ENCODE data around the gene SUV39H1. TPM values are rescaled to one million over a fixed set of nuclear protein-coding genes. Genes with fewer than 3 reads are reported as not detected.

Gene SUV39H1
- total RNA-seq, 1 donor, result 7.0 TPM

DNA sequence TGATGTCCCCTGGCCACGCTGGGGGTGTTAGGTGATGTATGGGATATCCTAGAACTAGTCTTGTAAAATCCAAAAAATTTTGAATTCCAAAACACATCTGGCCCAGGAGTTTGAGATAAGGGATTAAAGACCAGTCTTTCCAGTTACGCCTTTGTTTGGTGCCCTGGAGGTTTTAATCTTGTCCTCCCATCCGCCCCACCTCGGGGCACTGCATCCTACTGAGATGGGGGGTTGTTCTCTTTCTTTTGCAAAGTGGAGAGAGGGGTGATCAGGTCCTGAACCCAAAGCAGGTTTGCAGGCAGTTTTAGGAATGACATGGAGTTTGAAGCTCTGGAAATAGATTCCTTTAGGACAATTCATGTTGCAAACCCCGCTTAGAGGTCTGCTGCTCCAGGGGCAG, 1.8 kb downstream of the SUV39H1 start:
- H3K9me3 ChIP-seq (ENCODE audit: low read depth, low read length), result no peaks in the 10 kb centered on the region
- H3K4me1 ChIP-seq (ENCODE audit: insufficient read depth, low read length), result peaks cover 20% of the 10 kb centered on the region
- no peaks in the 10 kb centered on the region for H3K27me3 ChIP-seq (ENCODE audit: insufficient read depth, low read length)
- no peak overlapping the region for H3K4me3 ChIP-seq (ENCODE audit: low read length)

DNA sequence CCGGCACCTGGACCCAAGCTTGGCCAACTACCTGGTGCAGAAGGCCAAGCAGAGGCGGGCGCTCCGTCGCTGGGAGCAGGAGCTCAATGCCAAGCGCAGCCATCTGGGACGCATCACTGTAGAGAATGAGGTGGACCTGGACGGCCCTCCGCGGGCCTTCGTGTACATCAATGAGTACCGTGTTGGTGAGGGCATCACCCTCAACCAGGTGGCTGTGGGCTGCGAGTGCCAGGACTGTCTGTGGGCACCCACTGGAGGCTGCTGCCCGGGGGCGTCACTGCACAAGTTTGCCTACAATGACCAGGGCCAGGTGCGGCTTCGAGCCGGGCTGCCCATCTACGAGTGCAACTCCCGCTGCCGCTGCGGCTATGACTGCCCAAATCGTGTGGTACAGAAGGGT, 3.7 kb downstream of the SUV39H1 start:
- Histone ChIP-seq H3K4me1 (ENCODE audit: insufficient read depth, low read length) (peaks cover 13% of the 10 kb centered on the region), H3K9me3 (ENCODE audit: low read depth, low read length) (no peaks in the 10 kb centered on the region), H3K4me3 (ENCODE audit: low read length) (no peak overlapping the region), H3K27me3 (ENCODE audit: insufficient read depth, low read length) (no peaks in the 10 kb centered on the region)

DNA sequence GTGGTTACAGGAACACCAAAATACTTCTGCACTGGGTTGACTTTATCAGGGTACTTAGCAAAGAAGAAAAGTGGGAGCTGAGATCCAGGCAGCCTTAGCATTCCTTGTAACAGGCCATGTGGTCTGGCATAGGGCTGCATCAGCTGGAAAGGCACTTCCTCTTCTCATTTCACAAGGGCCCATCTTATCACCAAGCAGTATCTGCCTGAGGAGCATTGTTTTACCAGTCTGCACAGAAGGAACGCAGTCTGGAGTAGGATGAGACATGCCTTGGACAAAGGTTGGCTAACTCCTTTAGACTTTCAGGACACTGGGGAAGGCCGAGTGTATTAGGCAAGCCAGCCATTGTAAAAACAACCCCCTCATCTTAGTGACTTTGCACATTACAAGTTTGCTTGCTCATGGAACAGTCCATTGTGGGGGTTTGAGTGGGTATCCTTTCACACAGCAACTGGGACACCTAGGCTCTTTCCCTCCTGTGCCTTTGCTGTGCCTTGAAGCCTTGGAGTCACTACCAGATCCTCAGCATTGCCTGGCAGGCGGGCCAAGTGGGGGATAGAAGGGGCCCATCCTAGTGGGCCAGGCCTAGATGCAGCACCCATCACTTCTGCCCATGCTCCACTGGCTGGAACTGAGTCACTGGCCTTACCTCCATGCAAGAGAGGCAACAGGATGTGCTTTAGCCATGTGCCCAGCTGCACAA, 4.6 kb downstream of the SUV39H1 start:
- peaks cover 6% of the 10 kb centered on the region for H3K4me1 ChIP-seq (ENCODE audit: insufficient read depth, low read length)
- H3K4me3 ChIP-seq (ENCODE audit: low read length), result no peak overlapping the region

DNA sequence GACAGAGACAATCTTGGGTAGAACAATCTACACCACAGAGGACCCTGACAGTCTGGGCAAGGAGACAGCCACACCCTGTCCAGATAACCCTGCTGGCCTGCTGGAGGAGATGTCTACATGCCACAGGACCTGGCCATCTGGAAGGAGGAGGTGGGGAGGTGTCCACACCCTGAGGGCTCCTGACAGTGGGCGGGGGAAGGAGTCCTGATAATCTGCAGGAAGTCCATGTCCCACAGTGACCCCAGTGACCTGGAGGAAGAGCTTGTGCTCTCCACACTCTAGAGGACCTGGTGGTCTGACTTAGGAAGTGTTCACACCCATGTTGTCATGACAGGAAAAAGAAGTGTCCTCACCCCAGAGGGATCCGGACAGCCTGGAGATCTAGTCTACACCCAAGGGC, 5.5 kb downstream of the SUV39H1 start:
- H3K27me3 ChIP-seq (ENCODE audit: insufficient read depth, low read length), result no peaks in the 10 kb centered on the region
- H3K4me1 ChIP-seq (ENCODE audit: insufficient read depth, low read length), result peaks cover 5% of the 10 kb centered on the region
- no peak overlapping the region for H3K4me3 ChIP-seq (ENCODE audit: low read length)
- H3K9me3 ChIP-seq (ENCODE audit: low read depth, low read length), result no peaks in the 10 kb centered on the region

More for the DNA sequence above, 4.6 kb downstream of the SUV39H1 start:
- Histone ChIP-seq H3K9me3 (ENCODE audit: low read depth, low read length) (no peaks in the 10 kb centered on the region), H3K27me3 (ENCODE audit: insufficient read depth, low read length) (no peaks in the 10 kb centered on the region)

DNA sequence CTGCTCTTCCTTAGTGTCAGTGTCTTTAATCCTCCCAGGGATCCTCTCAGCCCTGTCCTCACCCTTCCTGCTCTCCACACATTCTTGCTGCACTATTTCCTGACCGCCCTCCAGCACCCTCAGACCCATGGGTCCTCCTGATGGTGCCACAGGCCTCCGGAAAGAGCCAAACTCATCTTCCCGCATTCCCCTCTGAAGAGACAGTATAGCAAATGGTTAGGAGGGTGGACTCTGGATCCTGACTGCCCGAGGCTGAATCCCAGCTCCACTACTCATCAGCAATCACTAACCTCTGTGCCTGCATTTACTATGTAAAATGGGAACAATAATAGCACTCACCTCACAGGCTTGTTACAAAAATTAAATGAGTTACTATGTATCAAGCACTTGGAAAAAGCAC, 6.2 kb downstream of the SUV39H1 start:
- Histone ChIP-seq H3K4me1 (ENCODE audit: insufficient read depth, low read length) (no peaks in the 10 kb centered on the region), H3K27me3 (ENCODE audit: insufficient read depth, low read length) (no peaks in the 10 kb centered on the region), H3K9me3 (ENCODE audit: low read depth, low read length) (no peaks in the 10 kb centered on the region), H3K4me3 (ENCODE audit: low read length) (no peak overlapping the region)

DNA sequence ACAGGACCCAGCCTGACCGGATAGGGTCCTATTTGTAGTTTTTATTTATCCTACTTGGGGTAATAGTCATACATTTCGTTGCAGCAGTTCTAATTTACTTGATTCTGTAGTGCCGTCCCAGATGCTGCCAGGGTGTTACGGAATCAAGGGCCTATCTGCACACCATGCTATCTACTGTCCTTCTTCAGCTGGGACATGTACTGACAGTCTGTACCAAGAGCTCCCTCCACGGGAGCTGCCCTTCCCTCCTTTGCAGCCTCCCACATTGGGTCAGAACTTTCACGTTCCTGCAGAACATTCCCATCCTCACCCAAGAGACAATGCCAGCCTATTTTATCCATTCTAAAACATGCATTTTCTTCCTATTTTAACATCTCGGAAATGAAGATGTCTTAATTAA, 6.7 kb downstream of the SUV39H1 start:
- Histone ChIP-seq H3K4me3 (ENCODE audit: low read length) (no peak overlapping the region), H3K4me1 (ENCODE audit: insufficient read depth, low read length) (no peaks in the 10 kb centered on the region), H3K9me3 (ENCODE audit: low read depth, low read length) (no peaks in the 10 kb centered on the region), H3K27me3 (ENCODE audit: insufficient read depth, low read length) (no peaks in the 10 kb centered on the region)

DNA sequence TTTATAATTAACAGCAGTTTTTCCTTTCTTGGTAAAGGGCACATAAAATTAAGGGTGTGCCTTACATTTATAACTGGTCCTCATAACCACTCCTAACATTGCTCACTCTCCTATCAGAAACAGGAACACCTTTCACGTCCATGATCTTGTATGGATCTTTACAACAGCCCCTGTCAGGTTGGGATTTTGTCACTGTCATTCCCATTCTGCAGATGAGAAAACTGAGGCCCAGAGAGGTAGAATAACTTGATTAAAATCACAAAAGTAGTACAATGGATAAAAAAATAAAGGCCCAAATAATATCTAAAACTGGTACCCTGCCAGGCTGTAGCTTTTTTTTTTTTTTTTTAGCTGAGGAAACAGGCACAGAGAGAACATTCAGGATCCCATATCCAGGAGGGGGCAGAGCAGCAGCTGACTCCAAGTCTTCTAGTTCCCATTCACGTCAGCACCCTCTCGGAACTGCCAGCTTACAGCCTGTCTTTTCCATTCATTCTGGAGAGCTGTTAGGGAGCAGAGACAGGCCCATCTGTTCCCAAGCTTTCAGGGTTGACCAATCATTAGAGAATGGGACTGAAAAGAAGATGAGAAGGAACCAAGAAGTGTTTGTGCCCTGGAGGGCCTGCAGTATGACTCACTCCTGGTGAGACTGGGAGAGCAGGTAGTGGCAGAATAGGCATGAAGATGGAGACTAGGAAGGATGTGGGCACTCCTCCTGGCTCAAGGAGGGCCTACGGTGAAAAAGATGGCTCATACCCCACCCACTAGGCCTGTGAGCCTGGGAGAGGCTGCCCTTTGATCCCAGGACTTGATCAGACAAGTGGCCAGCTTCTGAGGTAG, 7.3 kb downstream of the SUV39H1 start:
- H3K9me3 ChIP-seq (ENCODE audit: low read depth, low read length), result no peaks in the 10 kb centered on the region

DNA sequence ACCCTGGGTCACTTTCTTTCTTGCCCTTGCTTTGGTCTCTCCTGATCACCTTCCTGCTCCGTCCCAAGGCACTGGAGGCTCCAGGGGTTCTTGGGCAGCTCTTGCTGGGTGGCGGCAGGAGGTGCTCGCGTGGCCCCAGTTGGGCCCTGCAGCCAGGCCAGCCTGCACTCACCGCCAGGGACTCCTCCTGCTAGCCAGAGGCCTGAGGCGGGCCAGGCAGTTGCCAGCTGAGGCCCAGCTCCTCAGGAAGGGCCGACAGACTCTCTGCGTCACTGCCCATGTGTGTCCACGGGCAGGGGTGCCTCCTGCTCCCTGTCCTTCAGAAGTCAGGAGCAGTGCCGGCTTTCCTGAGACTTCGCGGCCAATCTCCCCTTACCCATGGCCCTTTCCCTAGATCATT, 9.3 kb downstream of the SUV39H1 start:
- Histone ChIP-seq H3K9me3 (ENCODE audit: low read depth, low read length) (no peaks in the 10 kb centered on the region), H3K27me3 (ENCODE audit: insufficient read depth, low read length) (no peaks in the 10 kb centered on the region), H3K4me3 (ENCODE audit: low read length) (no peak overlapping the region), H3K4me1 (ENCODE audit: insufficient read depth, low read length) (peaks cover under 1% of the 10 kb centered on the region)

More for the DNA sequence above, 7.3 kb downstream of the SUV39H1 start:
- H3K4me3 ChIP-seq (ENCODE audit: low read length), result no peak overlapping the region
- no peaks in the 10 kb centered on the region for H3K4me1 ChIP-seq (ENCODE audit: insufficient read depth, low read length)
- no peaks in the 10 kb centered on the region for H3K27me3 ChIP-seq (ENCODE audit: insufficient read depth, low read length)

DNA sequence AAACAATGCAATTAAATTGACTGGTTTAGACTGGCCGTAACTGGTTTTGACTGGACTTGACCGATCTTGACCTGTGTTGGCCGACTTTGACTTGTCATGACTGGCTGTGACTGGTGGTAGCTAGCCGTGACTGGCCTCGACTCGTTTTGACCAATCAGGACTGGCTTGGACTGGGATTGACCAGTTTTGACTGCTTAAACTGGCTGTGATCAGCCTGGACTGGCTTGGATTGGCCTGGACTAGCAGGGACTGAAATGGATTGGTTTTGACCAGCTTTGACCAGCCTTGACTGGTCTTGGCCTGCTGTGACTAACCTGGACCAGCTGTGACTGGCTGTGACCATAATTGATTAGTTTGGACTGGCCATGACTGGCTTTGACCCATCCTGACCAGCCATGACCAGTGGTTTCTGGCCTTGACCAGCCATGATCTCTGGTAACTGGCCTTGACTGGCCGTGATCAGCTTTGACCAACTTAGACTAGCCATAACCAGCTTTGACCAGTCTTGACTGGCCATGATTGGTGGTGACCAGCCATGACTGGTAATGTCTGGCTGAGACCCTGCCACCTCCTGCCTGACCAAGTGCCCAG, 13.1 kb downstream of the SUV39H1 start:
- Histone ChIP-seq H3K9me3 (ENCODE audit: low read depth, low read length) (no peaks in the 10 kb centered on the region), H3K4me3 (ENCODE audit: low read length) (no peak overlapping the region), H3K4me1 (ENCODE audit: insufficient read depth, low read length) (peaks cover 27% of the 10 kb centered on the region), H3K27me3 (ENCODE audit: insufficient read depth, low read length) (no peaks in the 10 kb centered on the region)

DNA sequence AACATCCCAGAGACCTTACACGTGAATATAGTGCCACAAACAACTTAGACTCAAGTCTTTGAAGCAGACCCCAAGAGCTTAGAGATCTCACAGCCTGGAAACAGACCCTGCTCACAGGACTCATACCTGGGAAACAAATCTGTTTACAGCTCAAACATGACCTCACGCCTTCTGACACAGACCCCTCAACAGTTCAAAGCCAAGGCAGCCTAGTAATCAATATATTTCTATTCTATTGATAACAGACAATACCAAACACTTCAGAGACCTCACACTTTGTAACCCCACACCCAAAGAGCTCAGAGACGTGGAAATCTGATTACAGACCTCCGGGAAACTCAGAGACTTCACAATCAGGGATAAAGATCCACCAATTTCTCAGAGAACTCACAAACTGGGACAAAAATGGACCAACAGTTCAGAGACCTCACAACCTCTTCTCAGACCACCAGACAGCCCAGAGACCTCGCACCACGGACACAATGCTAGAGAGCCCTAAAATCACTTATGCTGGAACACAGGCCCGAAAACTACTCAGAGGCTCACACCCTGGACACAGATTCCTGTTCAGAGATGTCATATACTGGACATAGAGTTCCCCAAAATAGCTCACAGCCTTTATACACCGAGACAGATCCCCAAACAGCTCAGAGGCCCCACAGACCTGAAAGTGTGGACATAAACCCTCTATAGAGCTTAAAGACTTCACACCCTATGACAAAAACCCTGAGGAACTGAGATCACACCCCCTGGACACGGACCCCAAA, 14.8 kb downstream of the SUV39H1 start:
- H3K4me3 ChIP-seq (ENCODE audit: low read length), result no peak overlapping the region
- H3K27me3 ChIP-seq (ENCODE audit: insufficient read depth, low read length), result no peaks in the 10 kb centered on the region
- peaks cover 41% of the 10 kb centered on the region for H3K4me1 ChIP-seq (ENCODE audit: insufficient read depth, low read length)
- no peaks in the 10 kb centered on the region for H3K9me3 ChIP-seq (ENCODE audit: low read depth, low read length)

DNA sequence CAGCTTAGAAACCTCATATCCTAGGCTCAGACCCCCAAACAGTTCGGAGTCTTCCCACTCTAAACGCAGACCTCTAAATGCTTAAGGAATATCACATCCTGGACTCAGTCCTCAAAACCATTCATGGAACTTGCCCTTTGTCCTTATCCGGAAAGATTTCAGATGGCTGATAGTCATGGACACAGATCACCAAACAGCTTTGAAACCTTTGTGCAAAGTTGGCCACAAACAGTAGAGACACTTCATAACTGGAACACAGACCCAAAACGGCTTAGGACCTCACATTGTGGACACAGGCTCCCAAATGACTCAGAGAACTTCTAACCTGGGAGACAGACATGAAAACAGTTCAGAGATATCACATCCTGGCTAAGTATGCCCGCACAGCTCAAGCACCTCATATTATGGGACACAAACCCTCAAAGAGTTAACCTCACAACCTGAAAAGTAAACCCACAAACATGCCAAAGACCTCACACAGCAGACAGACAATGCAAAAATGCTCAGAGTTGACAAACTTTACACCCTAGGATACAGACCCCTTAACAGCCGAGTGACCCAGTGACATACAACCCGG, 15.5 kb downstream of the SUV39H1 start:
- H3K4me1 ChIP-seq (ENCODE audit: insufficient read depth, low read length), result peaks cover 41% of the 10 kb centered on the region
- no peaks in the 10 kb centered on the region for H3K27me3 ChIP-seq (ENCODE audit: insufficient read depth, low read length)
- H3K9me3 ChIP-seq (ENCODE audit: low read depth, low read length), result no peaks in the 10 kb centered on the region
- H3K4me3 ChIP-seq (ENCODE audit: low read length), result no peak overlapping the region

DNA sequence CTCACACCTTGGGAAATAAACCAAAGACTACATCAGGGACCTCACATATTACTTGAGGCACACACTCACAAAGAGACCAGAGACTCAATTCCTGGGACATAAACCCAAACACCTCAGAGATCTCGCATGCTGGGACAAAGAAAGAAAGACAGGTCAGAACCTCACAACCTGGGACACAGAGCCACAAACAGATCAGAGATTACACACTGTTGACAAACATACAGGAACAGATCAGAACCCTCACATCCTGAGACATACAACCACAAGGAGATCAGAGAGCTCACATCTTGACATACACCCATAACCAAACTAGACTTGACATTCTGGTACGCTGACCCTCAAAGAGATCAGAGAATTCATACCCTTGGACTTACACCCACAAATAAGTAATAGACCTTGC, 17.3 kb downstream of the SUV39H1 start:
- peaks cover 41% of the 10 kb centered on the region for H3K4me1 ChIP-seq (ENCODE audit: insufficient read depth, low read length)
- no peaks in the 10 kb centered on the region for H3K9me3 ChIP-seq (ENCODE audit: low read depth, low read length)
- H3K4me3 ChIP-seq (ENCODE audit: low read length), result no peak overlapping the region
- H3K27me3 ChIP-seq (ENCODE audit: insufficient read depth, low read length), result no peaks in the 10 kb centered on the region

DNA sequence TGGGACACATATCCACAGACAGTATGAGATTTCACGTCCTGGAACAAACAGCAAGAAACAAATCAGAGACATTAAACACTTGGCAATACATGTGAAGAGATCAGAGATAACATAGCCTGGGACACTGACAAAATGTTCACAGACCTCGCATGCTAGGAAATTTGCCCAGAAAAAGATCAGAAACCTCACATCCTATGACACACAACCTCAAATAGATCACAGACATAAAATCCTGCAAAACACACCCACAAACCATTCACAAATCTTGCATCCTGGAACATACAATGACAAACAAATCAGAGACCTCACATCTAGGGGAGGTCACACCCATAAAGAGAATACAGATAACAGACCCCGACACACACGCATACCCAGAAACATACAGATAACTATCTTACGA, 18.0 kb downstream of the SUV39H1 start:
- H3K9me3 ChIP-seq (ENCODE audit: low read depth, low read length), result no peaks in the 10 kb centered on the region
- no peaks in the 10 kb centered on the region for H3K27me3 ChIP-seq (ENCODE audit: insufficient read depth, low read length)
- H3K4me1 ChIP-seq (ENCODE audit: insufficient read depth, low read length), result peaks cover 44% of the 10 kb centered on the region
- H3K4me3 ChIP-seq (ENCODE audit: low read length), result no peak overlapping the region

DNA sequence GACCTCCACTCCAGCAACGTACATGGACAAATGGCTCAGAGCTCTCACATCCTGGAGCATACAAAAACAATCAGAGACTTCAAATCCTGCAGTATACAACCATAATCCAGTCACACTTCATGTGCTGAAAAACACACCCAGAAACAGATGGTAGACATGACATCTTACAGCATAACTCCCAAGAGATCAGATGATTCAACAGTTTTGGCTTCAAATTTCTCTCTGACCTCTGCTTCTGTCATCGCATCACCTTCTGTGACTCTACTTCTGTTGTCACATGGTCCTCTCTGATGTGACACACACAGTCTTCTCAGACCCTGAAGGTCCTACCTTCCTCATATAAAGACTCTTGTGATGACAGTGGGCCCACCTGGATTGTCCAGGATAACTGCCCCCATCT, 18.5 kb downstream of the SUV39H1 start:
- Histone ChIP-seq H3K4me1 (ENCODE audit: insufficient read depth, low read length) (peaks cover 47% of the 10 kb centered on the region), H3K9me3 (ENCODE audit: low read depth, low read length) (no peaks in the 10 kb centered on the region), H3K4me3 (ENCODE audit: low read length) (no peak overlapping the region), H3K27me3 (ENCODE audit: insufficient read depth, low read length) (no peaks in the 10 kb centered on the region)
